CD4-positive, alpha-beta T cell treated with Interleukin-2 at 100 ng/mL for 4 hours (primary cell): ENCODE measurements around the gene HIVEP2.
A peak's percentile ranks its signal among the peaks of the same experiment; 100 is the strongest.

Source experiments
- DNase-seq: peaks from one replicate; pipeline ENCODE4 v3.0.0-alpha.2; 2020; ENCODE audit warnings: low spot score

HIVEP2 gene

GRCh38 chr6:142892254-142893021 lies 52.5 kb downstream of the HIVEP2 start:
- no peak for DNase-seq

GRCh38 chr6:142891454-142891853 lies 53.5 kb downstream of the HIVEP2 start:
- no peak for DNase-seq

- DNase-seq: no peak
Measured at GRCh38 chr6:142888456-142888855, 56.5 kb downstream of the HIVEP2 start.

- no peak for DNase-seq
Measured at GRCh38 chr6:142887517-142887916, 57.5 kb downstream of the HIVEP2 start.

- peak; percentile 64 for DNase-seq
Measured at GRCh38 chr6:142886431-142887170, 58.4 kb downstream of the HIVEP2 start.

GRCh38 chr6:142885182-142885867 lies 59.7 kb downstream of the HIVEP2 start:
- DNase-seq: peak; percentile 82

- no peak for DNase-seq
Measured at GRCh38 chr6:142884214-142885035, 60.6 kb downstream of the HIVEP2 start.

GRCh38 chr6:142883011-142883410 lies 62.0 kb downstream of the HIVEP2 start:
- DNase-seq: no peak

- no peak for DNase-seq
Measured at GRCh38 chr6:142881761-142882160, 63.2 kb downstream of the HIVEP2 start.

- DNase-seq: no peak
Measured at GRCh38 chr6:142881290-142881689, 63.7 kb downstream of the HIVEP2 start.

GRCh38 chr6:142880201-142880600 lies 64.8 kb downstream of the HIVEP2 start:
- DNase-seq: no peak

GRCh38 chr6:142879527-142879926 lies 65.4 kb downstream of the HIVEP2 start:
- no peak for DNase-seq

GRCh38 chr6:142879076-142879475 lies 65.9 kb downstream of the HIVEP2 start:
- no peak for DNase-seq

GRCh38 chr6:142878407-142878806 lies 66.6 kb downstream of the HIVEP2 start:
- no peak for DNase-seq

- DNase-seq: no peak
Measured at GRCh38 chr6:142874676-142875075, 70.3 kb downstream of the HIVEP2 start.

GRCh38 chr6:142872376-142872775 lies 72.6 kb downstream of the HIVEP2 start:
- DNase-seq: no peak

GRCh38 chr6:142871910-142872331 lies 73.1 kb downstream of the HIVEP2 start:
- DNase-seq: peak; percentile 84

- no peak for DNase-seq
Measured at GRCh38 chr6:142870787-142871415, 74.1 kb downstream of the HIVEP2 start.

- DNase-seq: no peak
Measured at GRCh38 chr6:142868917-142869316, 76.1 kb downstream of the HIVEP2 start.

GRCh38 chr6:142867988-142868812 lies 76.8 kb downstream of the HIVEP2 start:
- no peak for DNase-seq
